GM21367 (cell line): ENCODE measurements around the gene ABL2.

Source experiments
- ATAC-seq: cut with Tn5 transposase; IDR thresholded peaks from one replicate; pipeline ENCODE4 v1.9.1; 2021; ENCODE audit not compliant: unreplicated experiment

Gene ABL2

DNA sequence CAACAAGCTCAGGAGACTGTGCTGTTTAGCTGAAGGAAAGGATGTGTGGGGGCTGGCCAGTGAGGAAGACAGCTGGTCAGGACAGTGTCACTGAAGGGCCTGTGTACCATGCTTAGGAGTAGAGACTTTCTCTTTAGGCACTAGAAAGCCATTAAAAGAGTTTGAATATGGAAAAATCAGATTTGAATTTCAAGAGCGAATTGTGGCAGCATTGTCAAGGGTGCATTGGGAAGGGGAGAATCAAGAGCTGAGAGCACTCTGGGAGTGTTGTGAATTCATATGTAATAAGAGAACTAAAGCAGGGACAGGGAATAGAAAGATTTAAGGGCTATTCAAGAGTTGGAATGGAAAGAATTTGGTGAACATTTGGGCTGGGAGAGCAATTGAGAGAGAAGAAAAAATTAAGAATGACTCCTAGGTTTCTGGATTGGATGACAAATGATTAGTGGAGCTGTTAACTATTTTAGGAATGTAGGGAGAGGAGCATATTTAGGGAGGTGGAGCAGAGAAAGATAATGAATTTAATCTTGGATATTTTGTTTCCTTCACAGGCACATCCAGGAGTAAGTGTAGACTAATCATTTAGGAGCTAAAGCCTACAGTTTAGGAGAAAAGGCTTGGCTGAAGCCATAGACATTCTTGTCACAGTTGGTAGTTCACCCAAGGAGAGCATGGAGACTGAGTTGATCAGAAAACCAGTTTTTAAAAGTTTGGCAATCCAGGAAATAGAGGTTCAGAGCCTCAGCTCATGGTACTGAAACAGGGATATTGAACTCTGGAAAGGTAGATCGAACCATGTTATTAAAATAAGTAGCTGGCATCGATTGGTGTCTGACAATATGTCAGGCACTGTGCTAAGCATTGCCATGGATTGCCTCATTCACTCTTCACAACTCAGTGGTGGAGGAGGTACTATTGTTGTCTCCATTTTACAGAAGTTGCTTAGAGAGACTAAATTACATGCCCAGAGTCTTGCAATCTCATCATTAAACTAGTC, 170.7 kb downstream of the ABL2 start:
- no peak for ATAC-seq

DNA sequence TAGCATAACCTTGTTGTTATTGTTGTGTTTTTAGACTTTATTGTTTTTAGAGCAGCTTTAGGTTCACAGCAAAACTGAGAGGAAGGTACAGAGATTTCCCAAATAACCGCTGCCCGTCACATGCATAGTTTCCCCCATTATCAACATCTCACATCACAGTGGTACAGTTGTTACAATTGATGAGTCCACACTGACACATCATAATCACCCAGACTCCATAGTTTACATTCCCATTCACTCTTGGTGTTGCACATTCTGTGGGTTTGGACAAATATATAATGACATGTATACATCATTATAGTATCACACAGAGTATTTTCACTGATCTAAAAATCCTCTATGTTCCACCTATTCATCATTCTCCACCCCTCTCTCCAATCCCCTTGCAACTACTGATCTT, 173.5 kb downstream of the ABL2 start:
- no peak for ATAC-seq

DNA sequence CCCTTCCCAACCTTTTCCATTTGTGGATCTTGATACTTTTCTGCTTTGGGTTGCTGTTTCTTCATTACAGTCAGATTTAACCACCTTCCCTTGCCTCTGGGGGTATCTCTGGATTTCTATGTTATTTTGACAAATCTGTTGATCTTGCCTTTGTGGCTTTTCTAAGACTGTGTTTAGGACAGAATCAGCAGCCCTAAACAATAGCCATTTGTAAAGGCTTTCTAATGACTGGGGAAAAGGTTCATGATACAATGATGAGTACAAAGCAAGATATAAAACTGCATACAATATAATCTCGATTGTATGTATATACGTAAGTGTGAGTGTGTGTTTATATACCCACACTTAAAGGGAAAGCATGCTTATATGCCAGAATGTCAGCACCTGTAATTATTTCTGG, 176.0 kb downstream of the ABL2 start:
- ATAC-seq, result no peak

DNA sequence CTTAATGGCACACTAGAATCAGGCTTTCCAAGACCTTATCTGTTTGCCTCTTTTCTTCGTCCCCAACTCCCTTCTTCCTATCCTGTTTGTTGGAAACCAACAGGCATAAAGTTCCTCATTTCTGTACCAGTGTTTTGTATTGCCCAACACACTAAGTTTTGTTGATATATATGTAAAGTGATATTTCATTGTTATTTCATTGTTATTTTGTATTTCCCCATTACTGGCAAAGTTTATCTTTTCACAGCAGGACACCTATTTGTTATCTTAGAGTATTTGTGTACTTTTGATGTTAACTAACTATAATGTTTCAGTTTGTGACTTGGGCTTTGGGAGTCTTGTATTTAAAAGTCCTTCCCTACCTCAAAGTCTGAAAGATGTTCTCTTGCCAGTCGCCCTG, 176.7 kb downstream of the ABL2 start:
- no peak for ATAC-seq
